ENCODE measurements around the gene TMBIM1.

The TMBIM1 gene

GRCh38 chr2:218259099-218259961 is 33.0 kb downstream of the TMBIM1 start:
- H3K27ac ChIP-seq (ENCODE audit: low read length) = peak overlapping the region; percentile 74
- peaks cover 41 to 61% of the 10 kb centered on the region in 2 donors for H3K4me1 ChIP-seq (ENCODE audit: control insufficient read depth in 1 of 2, insufficient read depth in 2 of 2, low read length in 2 of 2)
- no peaks in the 10 kb centered on the region for H3K9me3 ChIP-seq (ENCODE audit: control insufficient read depth in 1 of 2, low read length in 2 of 2)
- H3K27me3 ChIP-seq (ENCODE audit: low read depth, low read length) = no peaks in the 10 kb centered on the region
- peaks cover 14 to 27% of the 10 kb centered on the region in 2 donors for H3K36me3 ChIP-seq (ENCODE audit: control insufficient read depth in 1 of 2, insufficient read depth in 2 of 2, low read length in 2 of 2)
- peak overlapping the region in 1 of 2 donors; percentile 38 for H3K4me3 ChIP-seq (ENCODE audit: low read depth in 1 of 2, low read length in 2 of 2)

GRCh38 chr2:218257390-218257981 is 34.8 kb downstream of the TMBIM1 start:
- peak overlapping the region; percentile 17 for H3K27ac ChIP-seq (ENCODE audit: low read length)
- H3K4me1 ChIP-seq (ENCODE audit: control insufficient read depth in 1 of 2, insufficient read depth in 2 of 2, low read length in 2 of 2) = peaks cover 32 to 45% of the 10 kb centered on the region in 2 donors
- peaks cover 30 to 38% of the 10 kb centered on the region in 2 donors for H3K36me3 ChIP-seq (ENCODE audit: control insufficient read depth in 1 of 2, insufficient read depth in 2 of 2, low read length in 2 of 2)
- H3K4me3 ChIP-seq (ENCODE audit: low read depth in 1 of 2, low read length in 2 of 2) = no peak overlapping the region
- no peaks in the 10 kb centered on the region for H3K27me3 ChIP-seq (ENCODE audit: low read depth, low read length)
- H3K9me3 ChIP-seq (ENCODE audit: control insufficient read depth in 1 of 2, low read length in 2 of 2) = no peaks in the 10 kb centered on the region

- Histone ChIP-seq H3K27me3 (ENCODE audit: low read depth, low read length) (no peaks in the 10 kb centered on the region), H3K36me3 (ENCODE audit: control insufficient read depth in 1 of 2, insufficient read depth in 2 of 2, low read length in 2 of 2) (peaks cover 37 to 45% of the 10 kb centered on the region in 2 donors), H3K27ac (ENCODE audit: low read length) (no peak overlapping the region), H3K9me3 (ENCODE audit: control insufficient read depth in 1 of 2, low read length in 2 of 2) (no peaks in the 10 kb centered on the region), H3K4me3 (ENCODE audit: low read depth in 1 of 2, low read length in 2 of 2) (no peak overlapping the region), H3K4me1 (ENCODE audit: control insufficient read depth in 1 of 2, insufficient read depth in 2 of 2, low read length in 2 of 2) (peaks cover 29 to 38% of the 10 kb centered on the region in 2 donors)
Observed at GRCh38 chr2:218256612-218257350, 35.5 kb downstream of the TMBIM1 start.

GRCh38 chr2:218255446-218255845 is 36.9 kb downstream of the TMBIM1 start:
- no peak overlapping the region for H3K27ac ChIP-seq (ENCODE audit: low read length)
- peaks cover 17 to 24% of the 10 kb centered on the region in 2 donors for H3K4me1 ChIP-seq (ENCODE audit: control insufficient read depth in 1 of 2, insufficient read depth in 2 of 2, low read length in 2 of 2)
- H3K27me3 ChIP-seq (ENCODE audit: low read depth, low read length) = no peaks in the 10 kb centered on the region
- no peaks in the 10 kb centered on the region for H3K9me3 ChIP-seq (ENCODE audit: control insufficient read depth in 1 of 2, low read length in 2 of 2)
- peaks cover 44 to 58% of the 10 kb centered on the region in 2 donors for H3K36me3 ChIP-seq (ENCODE audit: control insufficient read depth in 1 of 2, insufficient read depth in 2 of 2, low read length in 2 of 2)
- H3K4me3 ChIP-seq (ENCODE audit: low read depth in 1 of 2, low read length in 2 of 2) = no peak overlapping the region

GRCh38 chr2:218253232-218253625 is 39.1 kb downstream of the TMBIM1 start:
- Histone ChIP-seq H3K4me3 (ENCODE audit: low read depth in 1 of 2, low read length in 2 of 2) (no peak overlapping the region), H3K9me3 (ENCODE audit: control insufficient read depth in 1 of 2, low read length in 2 of 2) (no peaks in the 10 kb centered on the region), H3K36me3 (ENCODE audit: control insufficient read depth in 1 of 2, insufficient read depth in 2 of 2, low read length in 2 of 2) (peaks cover 63 to 80% of the 10 kb centered on the region in 2 donors), H3K27ac (ENCODE audit: low read length) (no peak overlapping the region), H3K4me1 (ENCODE audit: control insufficient read depth in 1 of 2, insufficient read depth in 2 of 2, low read length in 2 of 2) (peaks cover 2 to 3% of the 10 kb centered on the region in 2 donors), H3K27me3 (ENCODE audit: low read depth, low read length) (no peaks in the 10 kb centered on the region)

GRCh38 chr2:218252509-218253231 is 39.6 kb downstream of the TMBIM1 start:
- H3K36me3 ChIP-seq (ENCODE audit: control insufficient read depth in 1 of 2, insufficient read depth in 2 of 2, low read length in 2 of 2) = peaks cover 67 to 86% of the 10 kb centered on the region in 2 donors
- no peak overlapping the region for H3K4me3 ChIP-seq (ENCODE audit: low read depth in 1 of 2, low read length in 2 of 2)
- no peak overlapping the region for H3K27ac ChIP-seq (ENCODE audit: low read length)
- H3K27me3 ChIP-seq (ENCODE audit: low read depth, low read length) = no peaks in the 10 kb centered on the region
- H3K4me1 ChIP-seq (ENCODE audit: control insufficient read depth in 1 of 2, insufficient read depth in 2 of 2, low read length in 2 of 2) = peaks cover 0 to 3% of the 10 kb centered on the region in 2 donors
- no peaks in the 10 kb centered on the region for H3K9me3 ChIP-seq (ENCODE audit: control insufficient read depth in 1 of 2, low read length in 2 of 2)

- Histone ChIP-seq H3K4me1 (ENCODE audit: control insufficient read depth in 1 of 2, insufficient read depth in 2 of 2, low read length in 2 of 2) (peaks cover 3 to 4% of the 10 kb centered on the region in 2 donors), H3K9me3 (ENCODE audit: control insufficient read depth in 1 of 2, low read length in 2 of 2) (no peaks in the 10 kb centered on the region), H3K27ac (ENCODE audit: low read length) (no peak overlapping the region), H3K4me3 (ENCODE audit: low read depth in 1 of 2, low read length in 2 of 2) (no peak overlapping the region), H3K27me3 (ENCODE audit: low read depth, low read length) (no peaks in the 10 kb centered on the region), H3K36me3 (ENCODE audit: control insufficient read depth in 1 of 2, insufficient read depth in 2 of 2, low read length in 2 of 2) (peaks cover 80 to 98% of the 10 kb centered on the region in 2 donors)
Observed at GRCh38 chr2:218249691-218250090, 42.6 kb downstream of the TMBIM1 start.

GRCh38 chr2:218245214-218245613 is 47.1 kb downstream of the TMBIM1 start:
- Histone ChIP-seq H3K27me3 (ENCODE audit: low read depth, low read length) (no peaks in the 10 kb centered on the region), H3K4me3 (ENCODE audit: low read depth in 1 of 2, low read length in 2 of 2) (no peak overlapping the region), H3K27ac (ENCODE audit: low read length) (no peak overlapping the region), H3K36me3 (ENCODE audit: control insufficient read depth in 1 of 2, insufficient read depth in 2 of 2, low read length in 2 of 2) (peaks cover 78 to 80% of the 10 kb centered on the region in 2 donors), H3K9me3 (ENCODE audit: control insufficient read depth in 1 of 2, low read length in 2 of 2) (no peaks in the 10 kb centered on the region), H3K4me1 (ENCODE audit: control insufficient read depth in 1 of 2, insufficient read depth in 2 of 2, low read length in 2 of 2) (peaks cover 0 to 13% of the 10 kb centered on the region in 2 donors)

- peaks cover 76 to 80% of the 10 kb centered on the region in 2 donors for H3K36me3 ChIP-seq (ENCODE audit: control insufficient read depth in 1 of 2, insufficient read depth in 2 of 2, low read length in 2 of 2)
- H3K9me3 ChIP-seq (ENCODE audit: control insufficient read depth in 1 of 2, low read length in 2 of 2) = no peaks in the 10 kb centered on the region
- H3K4me1 ChIP-seq (ENCODE audit: control insufficient read depth in 1 of 2, insufficient read depth in 2 of 2, low read length in 2 of 2) = peaks cover 0 to 13% of the 10 kb centered on the region in 2 donors
- no peaks in the 10 kb centered on the region for H3K27me3 ChIP-seq (ENCODE audit: low read depth, low read length)
- no peak overlapping the region for H3K4me3 ChIP-seq (ENCODE audit: low read depth in 1 of 2, low read length in 2 of 2)
- no peak overlapping the region for H3K27ac ChIP-seq (ENCODE audit: low read length)
Observed at GRCh38 chr2:218244665-218245064, 47.6 kb downstream of the TMBIM1 start.

- H3K36me3 ChIP-seq (ENCODE audit: control insufficient read depth in 1 of 2, insufficient read depth in 2 of 2, low read length in 2 of 2) = peaks cover 73 to 80% of the 10 kb centered on the region in 2 donors
- H3K4me3 ChIP-seq (ENCODE audit: low read depth in 1 of 2, low read length in 2 of 2) = no peak overlapping the region
- H3K27ac ChIP-seq (ENCODE audit: low read length) = no peak overlapping the region
- H3K9me3 ChIP-seq (ENCODE audit: control insufficient read depth in 1 of 2, low read length in 2 of 2) = no peaks in the 10 kb centered on the region
- peaks cover 0 to 13% of the 10 kb centered on the region in 2 donors for H3K4me1 ChIP-seq (ENCODE audit: control insufficient read depth in 1 of 2, insufficient read depth in 2 of 2, low read length in 2 of 2)
- H3K27me3 ChIP-seq (ENCODE audit: low read depth, low read length) = no peaks in the 10 kb centered on the region
Observed at GRCh38 chr2:218244204-218244603, 48.1 kb downstream of the TMBIM1 start.
